ENCODE data around the gene KIF26B.

GRCh38 chr1:245677461-245678240 is 522.9 kb downstream of the KIF26B start:
- TF ChIP-seq, protein P1, sequence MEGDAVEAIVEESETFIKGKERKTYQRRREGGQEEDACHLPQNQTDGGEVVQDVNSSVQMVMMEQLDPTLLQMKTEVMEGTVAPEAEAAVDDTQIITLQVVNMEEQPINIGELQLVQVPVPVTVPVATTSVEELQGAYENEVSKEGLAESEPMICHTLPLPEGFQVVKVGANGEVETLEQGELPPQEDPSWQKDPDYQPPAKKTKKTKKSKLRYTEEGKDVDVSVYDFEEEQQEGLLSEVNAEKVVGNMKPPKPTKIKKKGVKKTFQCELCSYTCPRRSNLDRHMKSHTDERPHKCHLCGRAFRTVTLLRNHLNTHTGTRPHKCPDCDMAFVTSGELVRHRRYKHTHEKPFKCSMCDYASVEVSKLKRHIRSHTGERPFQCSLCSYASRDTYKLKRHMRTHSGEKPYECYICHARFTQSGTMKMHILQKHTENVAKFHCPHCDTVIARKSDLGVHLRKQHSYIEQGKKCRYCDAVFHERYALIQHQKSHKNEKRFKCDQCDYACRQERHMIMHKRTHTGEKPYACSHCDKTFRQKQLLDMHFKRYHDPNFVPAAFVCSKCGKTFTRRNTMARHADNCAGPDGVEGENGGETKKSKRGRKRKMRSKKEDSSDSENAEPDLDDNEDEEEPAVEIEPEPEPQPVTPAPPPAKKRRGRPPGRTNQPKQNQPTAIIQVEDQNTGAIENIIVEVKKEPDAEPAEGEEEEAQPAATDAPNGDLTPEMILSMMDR (IDR thresholded peaks at IDR 0.05; ENCODE audit: low read depth, low read length): no peak
- no peak for TF ChIP-seq POLR2A (IDR thresholded peaks at IDR 0.05; ENCODE audit: extremely low read depth, insufficient read length)

Data from NB4 (cell line).